ENCODE measurements around the gene PLPPR5.
"Not testable (repeated sequence)": the region's sequence is repeated elsewhere in the genome, so short reads cannot be mapped to it uniquely, and the experiment has no call there.

Gene PLPPR5, protein sequence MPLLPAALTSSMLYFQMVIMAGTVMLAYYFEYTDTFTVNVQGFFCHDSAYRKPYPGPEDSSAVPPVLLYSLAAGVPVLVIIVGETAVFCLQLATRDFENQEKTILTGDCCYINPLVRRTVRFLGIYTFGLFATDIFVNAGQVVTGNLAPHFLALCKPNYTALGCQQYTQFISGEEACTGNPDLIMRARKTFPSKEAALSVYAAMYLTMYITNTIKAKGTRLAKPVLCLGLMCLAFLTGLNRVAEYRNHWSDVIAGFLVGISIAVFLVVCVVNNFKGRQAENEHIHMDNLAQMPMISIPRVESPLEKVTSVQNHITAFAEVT

GRCh38 chr1:99004861-99005442, at the start of gene PLPPR5:
Gene PLPPR5 (minus strand): TSS chr1:99004861. CDS start chr1:99004671, 190 bp downstream.
- no peak for DNase-seq

DNA sequence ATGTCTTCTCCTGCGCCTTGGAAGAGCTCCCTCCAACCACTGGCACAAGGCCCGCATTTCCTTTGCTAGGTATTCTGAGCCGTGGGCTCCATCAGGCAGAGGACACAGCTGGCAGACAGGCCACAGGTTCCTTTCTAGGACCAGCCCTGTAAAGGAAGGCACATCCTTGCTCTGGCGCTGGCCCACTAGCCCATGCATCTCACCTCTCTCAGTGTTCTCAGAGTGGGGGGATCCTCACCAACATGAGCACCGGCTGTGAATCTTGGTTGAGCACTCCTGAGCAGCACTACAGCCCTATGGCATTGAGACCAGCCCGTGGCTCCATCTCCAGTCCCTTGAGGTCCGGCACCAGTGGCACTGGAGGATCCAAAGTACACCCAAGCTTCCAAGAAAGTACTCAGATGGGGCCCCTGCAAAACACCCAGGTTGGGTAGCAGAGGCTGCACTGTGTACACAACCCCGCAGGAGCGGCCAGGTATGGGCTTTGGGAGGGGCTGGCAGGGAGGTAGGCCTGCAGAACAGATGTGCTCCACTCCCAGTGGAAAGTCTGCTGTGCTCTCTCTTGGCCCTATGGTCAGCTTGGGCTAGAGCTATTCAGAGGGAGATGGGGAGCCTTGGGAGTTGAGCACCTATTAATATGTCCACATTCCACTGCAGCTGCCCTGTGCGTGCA, 47.1 kb upstream of the PLPPR5 start:
- DNase-seq: no peak

DNA sequence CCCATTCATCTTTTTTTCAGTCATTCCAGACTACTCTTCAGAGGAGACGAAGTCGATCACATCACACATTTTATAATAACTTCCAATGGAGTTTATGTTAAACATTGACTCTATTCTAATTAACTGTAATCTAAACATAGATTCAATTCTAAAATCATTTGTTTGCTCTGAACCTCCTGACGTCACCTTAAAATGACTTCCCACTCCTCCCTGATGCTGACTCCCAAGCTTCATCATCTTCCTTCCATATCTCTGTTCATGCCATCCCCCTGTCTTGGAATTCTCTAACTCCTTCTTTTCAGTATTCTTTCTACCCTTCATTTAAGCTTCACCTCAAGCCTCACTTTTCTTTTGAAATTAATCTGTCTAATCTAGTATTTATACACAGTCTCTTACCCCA, 45.1 kb upstream of the PLPPR5 start:
- DNase-seq: no peak

DNA sequence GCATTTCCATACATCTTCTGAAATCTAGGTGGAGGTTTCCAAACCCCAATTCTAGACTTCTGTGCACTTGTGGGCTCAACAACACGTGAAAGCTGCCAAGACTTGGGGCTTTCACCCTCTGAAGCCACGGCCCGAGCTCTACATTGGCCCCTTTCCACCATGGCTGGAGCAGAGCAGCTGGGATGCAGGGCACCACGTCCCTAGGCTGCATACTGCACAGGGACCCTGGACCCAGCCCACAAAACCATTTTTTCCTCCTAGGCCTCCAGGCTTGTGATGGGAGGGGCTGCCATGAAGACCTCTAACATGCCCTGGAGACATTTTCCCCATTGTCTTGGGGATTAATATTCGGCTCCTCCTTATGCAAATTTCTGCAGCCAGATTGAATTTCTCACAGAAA, 32.1 kb upstream of the PLPPR5 start:
- DNase-seq: not testable (repeated sequence)

DNA sequence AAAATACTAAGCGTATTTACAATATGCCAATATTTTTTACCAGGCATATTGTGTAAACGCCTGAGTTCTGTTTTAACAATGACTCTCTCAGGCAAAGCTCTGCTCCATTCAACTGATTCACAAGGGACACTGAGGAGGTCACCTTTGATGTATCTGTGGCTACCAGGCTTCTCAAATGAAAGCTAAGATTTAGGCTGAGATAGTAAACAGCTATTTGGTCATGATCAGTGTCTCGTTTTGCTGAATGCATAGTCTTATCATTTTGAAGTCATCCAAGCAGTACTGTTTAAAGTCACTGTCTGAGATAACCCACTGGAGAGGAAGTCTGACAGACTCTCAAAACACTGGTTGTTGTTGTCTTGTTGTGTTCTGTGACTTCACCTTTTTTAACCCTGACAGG, 13.7 kb upstream of the PLPPR5 start:
- no peak for DNase-seq

- DNase-seq: no peak
Measured at GRCh38 chr1:99017655-99018054, 13.0 kb upstream of the PLPPR5 start.

- no peak for DNase-seq
Measured at GRCh38 chr1:99010679-99011078, 6.0 kb upstream of the PLPPR5 start.

DNA sequence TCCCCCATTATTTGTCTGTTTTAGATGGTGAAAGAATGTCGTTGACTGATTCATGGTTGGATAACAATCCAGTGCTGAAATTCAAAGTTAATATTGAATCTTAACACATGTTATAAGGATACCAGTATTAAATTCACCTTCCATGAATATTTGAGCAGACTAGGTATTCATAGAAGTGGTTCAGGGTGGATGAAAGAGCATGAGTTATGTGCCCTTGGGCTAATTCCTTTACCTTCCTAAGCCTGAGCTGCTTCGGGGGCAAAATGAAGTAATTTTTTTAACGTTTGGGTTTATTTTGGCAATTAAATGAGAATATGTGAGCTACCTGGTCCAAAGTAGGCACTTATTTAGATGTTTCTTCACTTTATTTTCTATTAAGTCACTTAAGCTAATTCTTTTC, 2.7 kb upstream of the PLPPR5 start:
- no peak for DNase-seq

DNA sequence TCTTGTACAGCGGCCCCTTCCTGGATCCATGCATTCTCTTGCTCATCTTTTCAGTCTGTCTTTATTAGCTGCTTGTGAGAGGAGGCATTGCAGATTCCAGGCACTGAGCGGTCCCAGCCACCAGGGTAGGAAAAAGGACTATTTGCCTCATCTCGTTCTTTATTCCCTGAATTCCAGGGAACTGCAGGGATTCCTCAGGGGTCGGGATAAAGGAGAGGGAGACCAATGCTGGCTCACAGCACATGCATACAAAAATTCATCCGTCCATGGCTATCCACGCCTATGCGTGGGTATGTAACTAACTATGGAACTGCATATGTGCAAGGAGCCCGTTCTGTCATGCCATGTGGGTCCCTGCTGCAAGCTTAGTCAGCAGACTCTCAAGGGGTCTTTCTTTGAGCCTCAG, 879 bp upstream of the PLPPR5 start:
- DNase-seq: no peak

- DNase-seq: no peak
Measured at GRCh38 chr1:99004254-99004860, 304 bp downstream of the PLPPR5 start.

- no peak for DNase-seq
Measured at GRCh38 chr1:99003581-99004253, 944 bp downstream of the PLPPR5 start.

GRCh38 chr1:98992844-98993243, 11.8 kb downstream of the PLPPR5 start:
- DNase-seq: no peak

- no peak for DNase-seq
Measured at GRCh38 chr1:98991127-98992012, 13.3 kb downstream of the PLPPR5 start.

DNA sequence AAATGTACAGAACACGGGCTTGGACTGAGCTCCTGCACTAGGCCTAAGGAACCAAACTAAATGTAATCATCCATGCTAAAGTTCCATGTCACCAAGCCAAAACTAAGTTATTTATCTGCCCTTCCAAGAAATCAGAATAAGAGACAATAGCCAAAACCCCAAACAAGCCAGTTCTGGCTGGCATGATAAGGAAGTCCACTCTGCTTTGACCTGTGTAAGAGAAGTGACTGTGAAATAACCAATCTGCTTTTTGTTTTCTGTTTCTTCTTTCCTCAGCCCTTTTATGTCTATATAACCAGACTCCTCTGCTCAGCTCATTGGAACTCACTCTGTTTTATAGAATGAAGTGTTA, 15.1 kb downstream of the PLPPR5 start:
- DNase-seq: no peak

GRCh38 chr1:98988904-98989555, 15.6 kb downstream of the PLPPR5 start:
- no peak for DNase-seq

DNA sequence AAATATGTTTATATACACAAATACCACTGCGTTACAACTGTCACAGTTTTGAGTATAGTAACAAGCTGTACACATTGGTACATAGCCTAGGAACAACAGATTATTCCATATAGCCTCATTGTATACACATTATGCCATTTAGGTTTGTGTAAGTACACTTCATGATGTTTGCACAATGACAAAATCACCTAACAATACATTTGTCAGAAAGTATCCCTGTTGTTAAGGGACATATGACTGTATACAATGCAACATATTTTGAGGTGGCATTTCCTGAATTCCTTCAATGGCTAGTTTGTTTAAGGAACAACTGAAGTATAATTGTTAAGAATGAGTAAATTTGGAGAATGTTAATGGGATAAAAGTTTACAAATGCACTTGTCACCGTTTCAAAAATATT, 19.0 kb downstream of the PLPPR5 start:
- DNase-seq: no peak

DNA sequence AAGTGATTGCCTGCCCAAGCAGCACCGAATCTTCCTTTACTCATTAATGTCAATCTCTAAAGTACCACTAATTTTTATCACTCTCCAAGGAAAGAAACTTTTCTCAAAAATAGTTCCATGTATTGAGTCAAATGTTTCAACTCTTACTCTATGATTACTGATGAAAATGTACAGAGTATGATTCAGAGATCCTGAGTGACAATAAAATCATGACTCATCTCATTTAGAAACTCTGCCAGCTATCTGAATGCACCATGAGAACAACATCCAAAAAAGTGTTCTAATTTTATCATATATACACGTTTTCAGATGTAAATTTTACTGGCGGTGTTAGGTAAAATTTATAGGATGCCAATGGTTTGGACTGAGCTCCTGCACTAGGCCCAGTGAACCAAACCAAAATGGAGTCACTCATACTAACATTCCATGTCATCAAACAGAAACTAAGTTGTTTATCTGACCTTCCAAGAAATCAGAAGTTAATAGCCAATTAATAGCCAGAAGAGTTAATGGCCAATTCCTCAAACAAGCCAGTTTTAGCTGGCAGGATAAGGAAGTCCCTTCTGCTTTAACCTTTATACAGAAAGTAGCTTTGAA, 22.6 kb downstream of the PLPPR5 start:
- DNase-seq: no peak

- DNase-seq: no peak
Measured at GRCh38 chr1:98979463-98979862, 25.2 kb downstream of the PLPPR5 start.

- no peak for DNase-seq
Measured at GRCh38 chr1:98975810-98976209, 28.9 kb downstream of the PLPPR5 start.

DNA sequence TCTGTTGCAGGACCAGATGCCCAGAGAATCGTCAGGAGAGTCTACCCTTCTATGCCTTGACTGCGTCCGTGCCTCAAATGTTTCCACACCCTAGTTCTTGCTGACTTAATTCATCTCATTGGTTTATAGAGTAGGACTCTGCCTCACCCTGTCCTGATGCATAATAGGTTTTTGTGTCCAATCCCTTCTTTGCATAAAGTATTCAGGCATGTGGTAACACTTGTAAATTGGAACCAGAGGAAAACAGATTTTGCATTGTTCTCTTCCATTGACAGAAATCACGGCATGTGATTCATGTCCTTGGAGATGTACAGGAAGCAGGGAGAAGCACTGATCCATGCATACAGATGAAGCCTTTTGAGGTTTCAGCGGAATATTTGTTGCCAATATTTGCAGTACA, 29.5 kb downstream of the PLPPR5 start:
- DNase-seq: no peak

DNA sequence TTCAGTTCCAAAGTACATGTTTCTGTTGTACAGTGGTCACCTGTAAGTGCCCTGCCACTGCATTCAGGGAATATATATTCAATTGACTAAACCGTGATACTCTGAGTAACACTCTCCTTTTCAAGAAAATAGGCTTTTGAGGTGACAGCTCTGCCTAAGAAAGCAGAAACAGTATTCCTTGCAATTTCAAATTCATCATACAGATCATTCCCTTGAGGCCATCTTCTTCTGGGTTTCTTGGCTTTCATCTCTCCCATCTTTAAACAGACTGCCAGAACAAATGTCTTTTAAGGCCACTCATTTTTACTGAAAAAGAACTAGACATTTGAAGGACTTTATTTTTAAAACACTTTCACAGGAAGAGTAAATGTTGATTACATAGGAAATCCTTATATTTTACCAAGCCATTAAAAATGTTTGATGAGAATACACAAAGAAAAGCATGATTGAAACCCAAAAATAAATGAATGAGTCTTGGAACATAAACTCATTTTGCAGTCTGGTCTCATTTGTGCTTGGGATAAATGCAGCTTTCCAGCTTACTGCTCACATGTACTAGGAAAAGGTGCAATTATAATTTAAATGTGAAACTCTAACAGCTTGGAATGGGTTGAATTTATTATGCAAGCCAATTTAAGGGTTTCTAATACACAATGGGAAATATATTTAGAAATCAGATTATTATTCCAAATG, 34.7 kb downstream of the PLPPR5 start:
- no peak for DNase-seq
